HK-2 (cell line): ENCODE measurements around the gene ADSS1.

ENCODE experiments used
- DNase-seq: peaks from one replicate; pipeline ENCODE4 v3.0.0-alpha.2; 2018; ENCODE audit not compliant: unreplicated experiment

ADSS1 gene

DNA sequence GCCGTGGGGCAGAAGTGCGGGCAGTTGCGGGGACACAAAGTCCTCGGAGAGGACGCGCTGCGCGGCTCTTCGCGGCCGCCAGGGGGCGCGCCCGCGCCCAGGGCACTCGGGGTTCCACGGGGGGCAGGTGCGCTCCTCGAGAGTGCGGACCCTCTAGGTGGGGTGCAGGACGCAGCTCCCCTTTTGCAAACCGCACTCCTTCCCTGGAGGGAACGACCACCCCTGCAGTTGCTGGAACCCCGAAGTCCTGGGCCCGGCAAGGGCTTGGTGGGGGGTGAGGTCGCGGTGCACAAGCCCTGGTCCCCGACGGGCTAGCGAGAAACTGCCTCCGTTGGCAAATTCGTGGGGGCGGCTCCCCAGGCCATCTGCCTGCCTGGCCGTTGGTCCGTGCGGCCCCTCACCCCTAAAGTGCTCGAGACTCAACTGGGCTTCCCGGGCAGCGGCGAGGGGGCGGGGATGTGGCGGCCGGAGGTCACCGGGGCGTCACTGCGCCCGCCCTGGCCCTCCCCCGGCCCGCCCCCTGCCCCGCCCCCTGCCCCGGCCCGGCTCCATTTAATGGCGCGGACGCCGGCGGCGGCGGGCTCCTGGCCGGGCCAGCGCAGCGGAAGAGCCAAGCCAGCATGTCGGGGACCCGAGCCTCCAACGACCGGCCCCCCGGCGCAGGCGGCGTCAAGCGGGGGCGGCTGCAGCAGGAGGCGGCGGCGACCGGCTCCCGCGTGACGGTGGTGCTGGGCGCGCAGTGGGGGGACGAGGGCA, at the start of gene ADSS1:
ADSS1 (plus strand) TSS at position 579 of the 756 bp plus-strand sequence; CDS start at position 621, 42 bp downstream.
- peak; percentile 70 for DNase-seq

DNA sequence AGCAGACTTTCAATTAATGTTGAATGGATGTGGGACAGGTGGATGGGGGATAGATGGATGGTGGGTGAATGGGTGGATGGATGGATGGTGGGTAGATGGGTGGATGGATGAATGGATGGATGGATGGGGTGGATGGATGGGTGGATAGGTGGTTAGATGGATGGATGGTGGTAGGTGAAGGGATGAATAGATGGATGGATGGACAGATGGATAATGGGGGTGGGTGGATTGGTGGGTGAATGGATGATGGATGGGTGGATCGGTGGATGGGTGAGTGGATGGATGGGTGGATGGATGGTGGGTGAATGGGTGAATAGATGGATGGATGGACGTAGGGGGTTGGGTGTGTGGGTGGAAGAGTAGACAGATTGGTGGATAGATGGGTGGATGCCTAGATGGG, 48.6 kb upstream of the ADSS1 start:
- DNase-seq = no peak

DNA sequence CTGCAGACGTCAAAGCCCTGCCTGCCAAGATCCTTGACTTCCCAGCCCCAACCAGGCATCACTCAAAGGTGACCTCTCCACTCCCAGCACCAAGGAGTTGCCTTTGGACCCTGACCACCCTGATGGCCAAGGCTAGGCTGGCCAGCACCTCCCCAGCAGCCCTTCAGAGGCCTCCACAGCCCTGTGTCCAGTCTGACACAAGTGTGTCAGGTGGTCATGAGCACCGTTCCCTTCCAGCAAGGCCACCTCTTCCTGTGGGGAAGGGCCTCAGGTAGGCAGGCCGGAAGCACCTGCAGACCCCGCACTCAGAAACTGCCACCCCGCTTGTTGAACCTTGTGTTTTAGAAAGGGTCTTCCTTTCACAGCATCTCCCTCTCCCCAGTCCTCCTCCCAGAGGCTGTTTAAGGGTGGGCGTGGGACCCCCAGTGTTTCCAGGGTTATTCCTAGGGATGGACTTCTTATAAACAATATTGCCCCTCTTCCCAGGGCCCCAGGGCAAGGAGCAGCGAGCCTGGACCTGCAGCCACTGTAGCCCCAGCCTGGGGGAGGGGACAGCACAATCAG, 47.8 kb upstream of the ADSS1 start:
- no peak for DNase-seq

DNA sequence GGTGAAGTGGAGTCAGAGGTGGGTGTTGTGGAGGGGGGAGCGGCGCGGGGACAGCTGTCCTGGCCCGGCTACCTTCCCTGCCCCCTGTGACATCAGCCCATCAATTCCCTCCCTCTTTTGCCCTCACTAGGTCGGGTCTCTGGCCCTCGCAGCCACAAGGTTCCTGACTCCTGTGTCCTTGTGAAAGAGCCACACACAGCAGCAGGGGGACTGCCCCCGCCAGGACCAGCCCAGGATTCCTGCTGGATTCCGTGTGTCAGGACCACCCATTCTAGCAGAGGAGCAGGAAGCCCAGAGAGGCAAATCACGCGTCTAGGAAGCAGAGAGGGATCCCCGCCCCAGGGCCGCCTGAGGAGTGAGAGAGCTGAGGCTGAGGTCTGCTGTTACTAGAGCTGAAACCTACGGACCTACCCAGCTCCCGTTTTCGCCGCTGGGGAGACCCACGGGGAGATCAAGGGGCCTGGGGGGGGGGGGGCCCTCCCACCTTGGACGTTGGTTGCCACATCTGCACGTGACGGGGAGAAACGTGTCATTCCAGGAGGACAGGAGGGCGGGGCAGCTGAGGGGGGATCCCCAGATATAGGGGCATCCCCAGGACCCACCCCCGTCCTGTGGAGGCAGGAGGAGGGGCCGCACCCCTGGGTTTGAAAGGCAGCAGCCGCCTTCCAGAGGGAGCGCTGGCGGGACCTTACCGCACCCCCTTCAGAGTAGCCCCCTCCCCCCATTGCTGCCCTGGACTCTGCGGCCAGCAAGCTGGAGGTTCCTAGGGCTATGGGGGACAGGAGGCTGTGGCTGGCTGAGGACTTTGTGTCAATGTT, 47.1 kb upstream of the ADSS1 start:
- DNase-seq = no peak

DNA sequence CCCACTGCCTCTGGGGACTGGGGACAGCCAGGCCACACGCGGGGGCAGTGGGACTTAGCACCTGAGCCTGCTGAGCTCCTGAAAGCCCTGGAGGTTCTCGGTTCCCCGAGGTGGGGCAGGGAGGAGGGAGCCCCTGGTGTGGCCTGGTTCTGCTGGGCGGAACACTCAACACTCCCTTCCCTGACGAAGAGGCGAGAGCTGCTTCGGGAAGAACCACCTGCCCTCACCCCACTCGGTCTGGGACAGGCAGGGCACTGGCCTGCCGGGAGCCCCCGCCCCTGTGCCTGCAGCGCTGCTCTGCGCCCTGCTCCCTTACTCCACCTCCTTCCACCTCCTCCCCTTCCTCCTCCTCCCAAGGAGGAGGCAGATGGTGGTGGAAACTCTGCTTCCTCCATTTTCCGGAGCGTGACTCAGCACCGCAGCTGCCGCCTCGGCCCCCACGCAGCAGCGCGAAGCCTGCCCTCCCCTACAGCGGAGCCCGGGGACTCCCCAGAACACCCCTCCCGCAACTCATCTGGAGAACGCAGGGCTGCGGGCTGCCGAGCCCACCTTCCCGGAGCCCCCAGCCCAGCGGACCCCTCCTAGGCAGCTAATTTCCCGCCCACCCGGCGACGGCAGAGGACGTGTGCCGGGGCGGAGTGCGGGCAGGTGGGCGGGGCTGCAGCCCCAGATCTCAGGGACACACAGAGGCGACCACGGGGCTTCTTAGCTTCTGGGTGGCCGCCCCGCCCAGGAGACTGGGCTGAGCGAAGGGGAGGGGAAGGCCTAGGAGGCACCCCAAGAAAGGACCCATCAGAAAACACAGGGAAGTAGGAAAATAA, 46.3 kb upstream of the ADSS1 start:
- peak; percentile 78 for DNase-seq

DNA sequence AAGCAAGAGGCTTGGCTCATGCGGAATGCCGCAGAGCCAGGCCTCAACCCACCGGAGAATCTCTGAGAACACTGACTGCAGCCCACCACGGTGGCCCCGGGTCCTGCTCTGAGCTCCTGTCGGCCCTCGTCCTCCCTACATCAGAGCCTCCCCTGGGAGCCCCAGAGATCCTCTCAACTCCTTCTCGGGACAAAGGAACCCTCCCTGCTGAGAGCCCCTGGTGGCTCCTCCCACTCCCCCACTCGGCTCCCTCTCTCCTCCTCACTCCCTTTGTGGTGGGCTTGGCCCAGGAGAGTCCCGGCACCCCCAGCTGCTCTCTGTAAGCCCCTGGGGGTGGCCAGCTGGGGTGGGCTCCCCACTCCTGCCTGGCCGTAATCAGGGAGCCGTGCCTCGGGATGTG, 45.7 kb upstream of the ADSS1 start:
- DNase-seq = no peak

DNA sequence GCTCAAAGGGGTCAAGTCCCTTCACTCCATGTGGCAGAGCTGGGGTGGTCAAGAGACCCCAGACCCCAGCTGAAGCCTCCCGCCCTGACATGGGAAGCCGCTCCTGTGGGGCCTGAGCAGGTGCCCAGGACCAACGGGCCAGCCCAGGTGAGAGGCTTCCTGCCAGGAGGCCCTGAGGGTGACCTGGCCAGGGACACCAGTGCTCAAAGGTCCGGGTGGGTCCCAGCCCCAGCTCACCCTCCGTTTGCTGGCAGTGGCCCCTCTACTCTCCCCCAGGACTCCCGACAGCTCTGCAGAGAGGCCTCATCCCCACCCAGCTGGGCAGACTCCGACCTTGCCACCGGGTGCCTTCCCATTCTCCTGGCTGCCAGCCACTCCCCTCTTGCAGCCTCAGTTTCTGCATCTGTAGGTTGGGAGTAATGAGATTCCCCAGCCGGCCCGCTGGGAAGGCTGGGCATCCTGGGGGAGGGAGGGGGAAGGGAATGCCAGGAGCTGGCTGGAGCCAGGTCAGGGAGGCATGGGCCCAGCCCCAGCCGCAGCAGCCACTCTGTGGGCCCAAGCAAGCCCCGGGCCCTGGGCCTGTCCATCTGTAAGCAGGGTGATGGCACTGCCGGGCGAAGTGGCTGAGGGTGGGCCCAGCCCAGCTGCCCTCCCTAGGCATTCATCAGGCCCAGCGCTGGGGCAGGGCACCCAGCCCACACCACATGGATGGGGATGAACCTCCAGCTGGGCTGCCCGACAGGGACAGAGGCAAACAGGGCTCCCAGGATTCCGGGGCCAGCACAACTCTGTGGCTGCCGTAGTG, 44.9 kb upstream of the ADSS1 start:
- DNase-seq = no peak

DNA sequence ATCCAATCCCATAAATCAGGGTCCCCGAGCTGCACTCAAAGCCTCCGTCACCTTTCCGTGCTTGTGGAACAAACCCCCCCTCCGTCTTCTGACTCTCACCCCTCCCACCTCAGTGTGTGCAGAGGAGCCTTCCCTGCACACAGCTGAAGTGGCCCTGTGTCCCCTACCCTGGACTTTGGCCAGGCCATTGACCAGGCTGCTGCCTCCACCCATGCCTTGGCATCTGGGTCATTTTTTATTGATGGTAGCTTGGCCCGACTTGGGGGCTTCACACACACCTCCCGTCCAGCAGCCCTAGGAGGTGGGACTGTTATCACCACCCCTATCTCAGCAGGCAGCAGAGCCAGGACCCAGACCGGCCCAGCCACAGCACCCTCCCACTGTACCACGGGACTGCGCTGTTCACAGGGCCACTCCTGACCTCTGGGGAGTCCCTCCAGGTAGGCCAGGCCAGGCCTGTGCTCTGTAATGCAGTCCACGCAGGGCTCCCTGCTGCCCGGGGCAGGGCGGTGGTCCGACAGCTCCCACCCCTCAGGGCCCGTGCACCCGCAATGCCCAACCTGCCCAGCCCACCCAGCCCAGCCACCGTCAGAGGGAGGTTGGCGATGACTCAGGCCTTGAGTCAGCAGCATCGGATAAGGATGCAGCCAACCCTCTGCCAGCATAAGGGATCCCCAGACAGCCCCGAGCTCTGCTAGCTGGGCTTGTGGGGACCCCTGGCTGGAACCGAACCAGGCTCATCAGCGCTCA, 43.8 kb upstream of the ADSS1 start:
- peak; percentile 72 for DNase-seq

DNA sequence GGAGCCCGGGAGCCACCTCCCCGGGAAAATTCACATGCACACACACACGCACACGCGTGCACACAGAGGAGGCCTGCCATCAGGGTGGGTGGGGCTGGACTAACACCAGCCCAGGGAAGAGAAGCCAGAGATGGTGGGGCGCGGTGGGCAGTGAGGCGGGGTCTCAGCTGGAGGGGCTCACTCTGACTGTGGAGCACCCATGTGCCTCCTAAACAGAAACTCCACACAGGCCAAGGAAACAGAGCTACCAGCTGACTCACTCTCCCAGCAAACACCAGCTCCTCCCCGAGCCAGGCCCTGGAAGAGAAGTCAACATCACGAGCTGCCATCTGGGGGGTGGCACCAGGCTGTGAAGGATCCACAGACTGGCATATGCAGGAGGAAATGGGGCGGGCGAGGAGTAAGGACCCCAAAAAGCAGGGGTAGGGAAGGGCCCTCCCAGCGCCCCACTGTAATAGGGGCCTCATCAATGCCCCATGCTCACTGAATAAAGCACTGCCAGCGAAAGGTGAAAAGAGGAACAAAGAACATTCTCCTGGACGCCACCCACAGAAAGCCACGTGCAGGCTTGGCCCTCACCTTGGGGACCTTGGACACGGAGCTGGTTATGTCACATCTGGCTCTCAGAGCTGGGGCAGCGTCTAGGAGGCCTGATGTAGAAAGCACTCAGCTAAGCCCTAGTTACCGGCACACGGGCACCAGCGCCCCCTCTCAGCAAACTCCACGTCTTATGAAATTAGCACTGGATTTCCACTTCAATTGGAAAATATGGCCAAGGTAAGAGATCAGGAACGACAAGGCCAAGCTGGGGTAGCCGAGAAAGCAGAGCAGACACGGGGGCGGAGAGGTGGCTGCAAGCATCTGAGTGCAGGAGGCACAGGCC, 43.0 kb upstream of the ADSS1 start:
- DNase-seq = peak; percentile 77

DNA sequence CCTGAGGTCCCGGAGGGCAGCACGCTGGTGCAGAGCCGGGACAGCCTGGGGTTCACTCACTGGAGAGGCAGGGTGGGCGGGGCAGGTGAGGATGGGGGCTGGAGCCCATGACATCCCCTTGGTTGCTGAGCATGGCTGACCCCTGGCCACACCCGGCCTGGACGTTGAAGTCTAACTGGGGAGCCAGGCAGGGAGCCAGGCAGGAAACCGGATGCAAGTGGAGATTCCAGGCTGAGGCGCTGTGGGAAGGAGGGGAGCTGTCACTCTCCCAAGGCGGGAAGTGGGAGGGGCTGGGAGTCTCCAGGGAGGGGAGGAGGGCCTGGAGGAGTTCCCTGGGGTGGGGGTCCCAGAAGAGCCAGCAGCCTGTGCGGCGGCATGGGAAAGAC, 42.3 kb upstream of the ADSS1 start:
- peak; percentile 85 for DNase-seq

DNA sequence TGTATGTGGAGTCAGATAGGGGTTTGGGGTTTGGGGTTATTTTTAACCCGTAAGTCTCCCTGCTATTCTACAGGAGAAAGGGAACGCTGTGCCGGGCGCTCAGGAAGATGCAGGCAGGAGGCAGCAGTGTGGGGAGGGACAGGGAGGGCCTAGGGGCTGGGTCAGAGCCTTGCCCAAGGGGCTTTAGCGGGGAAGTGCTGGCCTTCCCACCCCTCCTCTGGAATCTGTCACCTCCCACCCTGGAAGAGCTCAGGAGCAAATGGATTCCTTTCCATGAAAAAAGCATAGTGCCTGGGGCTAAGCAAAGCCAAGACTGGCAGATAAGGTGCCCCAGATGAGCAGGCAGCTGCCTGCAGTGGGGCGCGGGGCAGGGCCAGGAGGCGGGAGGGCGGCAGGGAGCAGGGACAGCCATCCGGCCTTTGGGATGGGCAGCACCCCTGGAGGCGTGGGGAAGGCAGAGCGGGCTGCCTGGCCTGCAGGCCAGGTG, 41.9 kb upstream of the ADSS1 start:
- DNase-seq = no peak

DNA sequence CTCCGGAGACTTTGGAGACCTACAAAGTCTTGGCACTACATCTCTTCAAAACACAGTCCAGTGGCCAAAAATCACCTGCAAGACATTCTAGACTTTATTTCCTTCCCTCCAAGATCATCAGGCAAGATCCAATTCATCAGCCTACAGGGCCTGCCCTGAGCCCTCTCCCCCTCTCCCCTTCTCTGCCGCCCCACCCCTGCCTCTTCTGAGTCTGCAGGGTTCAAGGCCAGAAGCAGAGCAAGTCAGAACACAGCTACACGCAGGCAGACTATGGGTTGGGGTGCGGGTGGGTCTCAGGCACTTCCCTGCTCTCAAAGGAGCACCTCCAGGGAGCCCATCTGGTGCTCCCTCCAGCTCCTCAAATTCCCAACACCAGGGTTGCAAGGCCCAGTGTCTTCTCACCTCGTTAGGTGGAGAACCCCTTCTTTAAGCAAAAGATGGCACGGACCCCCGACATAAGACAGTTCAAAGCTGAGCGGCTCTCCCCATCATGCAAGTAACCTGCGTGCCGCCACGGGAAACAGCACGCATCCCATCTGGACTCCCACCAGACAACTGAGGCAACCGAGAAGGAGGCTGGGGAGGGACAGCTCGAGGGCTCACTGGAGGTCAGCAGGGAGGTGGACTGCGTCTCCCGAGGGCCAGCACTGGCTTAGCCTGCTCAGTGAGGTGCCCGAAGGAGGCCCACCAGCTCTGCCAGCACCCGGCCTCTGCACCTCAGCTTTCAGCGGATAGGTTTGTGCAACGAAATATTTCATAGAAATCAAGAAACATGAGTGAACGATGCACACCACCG, 40.2 kb upstream of the ADSS1 start:
- DNase-seq = no peak

DNA sequence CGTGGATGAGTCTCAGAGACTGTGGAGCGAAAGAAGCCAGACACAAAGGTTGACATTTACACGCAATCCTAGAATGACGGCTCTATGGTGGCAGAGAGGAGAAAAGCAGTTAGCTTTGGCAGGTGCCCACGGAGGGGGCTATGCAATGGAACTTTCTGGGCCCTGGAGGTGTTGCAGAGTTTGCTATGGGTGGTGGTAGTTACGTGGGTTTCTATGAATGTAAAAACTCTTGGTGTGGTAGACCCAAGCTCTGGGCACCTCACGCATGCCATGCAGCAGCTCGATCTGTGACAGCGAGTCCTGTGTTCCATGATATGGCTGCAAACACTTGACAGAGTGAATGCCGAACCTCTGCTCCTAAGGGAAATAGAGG, 39.6 kb upstream of the ADSS1 start:
- DNase-seq = no peak

DNA sequence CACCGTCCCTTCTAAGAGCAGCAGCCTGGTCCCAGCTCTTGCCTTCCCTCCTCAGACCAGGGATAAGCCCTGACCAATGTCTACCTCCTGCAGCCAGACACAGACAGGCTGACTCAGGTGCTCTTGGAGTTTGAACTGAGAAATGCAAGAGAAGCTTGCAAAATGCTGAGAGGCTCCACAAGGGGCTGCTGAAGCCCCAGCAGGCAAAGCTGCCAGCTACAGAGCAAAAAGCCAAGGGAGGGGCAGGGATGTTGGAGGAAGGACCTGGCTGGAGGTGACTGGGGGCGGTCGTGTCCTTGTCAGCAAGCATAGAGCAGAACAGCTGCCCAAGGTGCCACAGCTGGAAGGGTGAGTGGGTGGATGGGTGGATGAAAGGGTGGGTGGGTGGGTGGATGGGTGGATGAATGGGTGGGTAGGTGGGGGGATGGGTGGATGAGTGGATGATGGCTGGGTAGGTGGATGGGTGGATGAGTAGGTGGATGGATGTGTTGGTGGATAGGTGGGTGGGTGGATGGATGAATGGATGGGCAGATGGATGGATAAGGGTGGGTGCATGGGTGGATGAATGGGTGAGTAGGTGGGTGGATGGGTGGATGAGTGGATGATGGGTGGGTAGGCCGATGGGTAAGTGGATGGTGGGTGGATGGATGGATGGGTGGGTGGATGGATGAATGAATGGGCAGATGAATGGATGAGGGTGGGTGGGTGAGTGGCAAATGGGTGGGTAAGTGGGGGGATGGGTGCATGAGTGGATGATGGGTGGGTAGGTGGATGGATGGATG, 38.6 kb upstream of the ADSS1 start:
- no peak for DNase-seq

DNA sequence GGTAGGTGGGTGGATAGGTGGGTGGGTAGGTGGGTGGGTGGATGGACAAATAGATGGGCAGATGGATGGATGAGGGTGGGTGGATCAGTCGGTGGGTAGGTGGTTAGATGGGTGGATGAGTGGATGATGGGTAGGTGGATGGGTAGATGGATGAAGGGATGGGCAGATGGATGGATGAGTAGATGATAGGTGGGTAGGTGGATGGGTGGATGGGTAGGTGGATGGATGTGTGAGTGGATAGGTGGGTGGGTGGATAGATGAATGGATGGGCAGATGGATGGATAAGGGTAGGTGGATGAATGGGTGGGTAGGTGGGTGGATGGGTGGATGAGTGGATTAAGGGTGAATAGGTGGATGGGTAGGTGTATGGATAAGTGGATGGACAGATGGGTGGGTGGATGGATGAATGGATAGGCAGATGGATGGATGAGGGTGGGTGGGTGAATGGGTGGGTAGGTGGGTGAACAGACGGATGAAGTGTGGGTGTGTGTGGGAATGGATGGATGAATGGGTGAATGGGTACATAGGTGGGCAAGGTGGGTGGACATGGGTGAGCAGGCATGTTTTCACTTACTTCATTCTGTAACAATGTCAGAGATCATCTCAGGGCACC, 37.9 kb upstream of the ADSS1 start:
- no peak for DNase-seq

DNA sequence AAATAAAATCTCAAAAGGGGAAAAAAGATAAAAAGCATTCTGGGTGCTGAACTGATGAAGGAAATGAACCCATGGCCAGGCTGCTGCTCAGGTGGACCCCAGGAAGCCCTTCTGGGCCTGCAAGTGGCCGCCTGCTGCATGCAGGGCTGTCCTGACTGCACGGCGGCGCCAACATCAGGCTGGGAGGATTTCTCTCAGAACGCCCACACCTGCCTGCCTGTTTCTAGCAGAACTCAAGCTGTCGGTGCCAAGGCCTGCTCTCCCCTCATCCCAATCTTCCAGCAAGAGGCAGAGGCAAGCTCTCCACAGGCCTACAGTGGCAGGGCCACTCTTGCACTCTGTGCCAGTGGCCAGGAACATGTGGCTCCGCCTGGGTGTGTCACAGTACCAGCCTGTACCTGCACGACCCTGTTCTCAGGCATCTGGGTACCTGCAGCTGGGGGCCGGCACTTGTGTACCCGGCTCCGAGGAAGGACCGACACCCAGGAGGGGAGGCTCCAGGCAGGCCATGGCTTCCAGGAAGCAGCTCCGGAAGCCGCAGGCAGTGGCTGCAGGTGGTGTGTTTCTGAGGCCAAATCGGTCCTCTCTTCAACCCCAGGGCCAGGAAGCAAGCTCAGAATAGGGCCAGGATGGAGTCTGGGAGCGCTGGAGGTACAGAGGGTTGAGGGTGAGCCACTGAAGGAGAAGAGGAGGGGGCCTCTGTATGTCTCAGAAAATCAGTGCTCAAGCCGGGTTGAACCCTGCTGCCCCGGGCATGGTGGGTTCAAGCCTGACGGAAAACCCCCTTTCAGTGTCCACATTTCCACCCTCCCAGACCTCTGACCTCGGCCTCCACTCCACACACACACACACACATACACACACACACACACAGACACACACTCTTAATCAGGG, 37.2 kb upstream of the ADSS1 start:
- DNase-seq = no peak
